ENCODE measurements around the gene OS9.

The OS9 gene

DNA sequence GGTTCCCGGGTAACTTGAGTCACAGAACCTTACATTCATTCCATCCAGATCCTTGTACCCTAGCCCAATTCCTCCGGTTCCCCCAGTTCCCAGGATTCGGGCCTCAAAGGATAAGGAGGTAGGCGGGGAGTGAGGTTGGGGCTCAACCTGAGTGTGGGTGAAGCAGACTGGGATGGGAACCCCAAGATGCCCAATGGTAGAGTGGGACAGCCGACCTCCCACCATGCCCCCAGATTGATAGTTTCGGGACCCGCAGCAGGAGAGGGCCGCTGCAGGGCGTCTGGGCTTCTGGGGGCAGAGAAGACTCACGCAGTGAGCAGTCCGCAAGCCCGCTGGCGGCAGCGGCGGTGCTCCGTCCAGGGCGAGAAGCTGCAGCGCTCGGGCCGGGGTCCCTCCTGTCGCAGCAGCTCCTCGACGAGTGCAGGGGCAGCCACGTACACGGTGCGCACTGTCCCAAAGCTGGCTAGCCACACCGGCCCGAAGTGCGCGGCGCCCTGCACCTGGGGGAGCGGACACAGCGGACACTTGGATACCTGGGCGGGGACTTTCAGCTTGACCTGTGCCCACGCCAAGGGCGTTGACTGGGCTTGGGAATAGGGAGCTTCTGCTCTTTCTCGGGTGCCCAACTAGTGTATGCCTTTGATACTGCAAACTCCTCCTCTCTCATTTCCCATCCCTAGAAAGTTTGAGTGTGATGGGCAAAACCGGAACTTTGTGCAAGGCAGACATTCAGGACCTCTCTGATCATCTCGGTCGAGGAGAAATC lies 71.9 kb downstream of the OS9 start:
- no peak for DNase-seq (ENCODE audit: low spot score)

DNA sequence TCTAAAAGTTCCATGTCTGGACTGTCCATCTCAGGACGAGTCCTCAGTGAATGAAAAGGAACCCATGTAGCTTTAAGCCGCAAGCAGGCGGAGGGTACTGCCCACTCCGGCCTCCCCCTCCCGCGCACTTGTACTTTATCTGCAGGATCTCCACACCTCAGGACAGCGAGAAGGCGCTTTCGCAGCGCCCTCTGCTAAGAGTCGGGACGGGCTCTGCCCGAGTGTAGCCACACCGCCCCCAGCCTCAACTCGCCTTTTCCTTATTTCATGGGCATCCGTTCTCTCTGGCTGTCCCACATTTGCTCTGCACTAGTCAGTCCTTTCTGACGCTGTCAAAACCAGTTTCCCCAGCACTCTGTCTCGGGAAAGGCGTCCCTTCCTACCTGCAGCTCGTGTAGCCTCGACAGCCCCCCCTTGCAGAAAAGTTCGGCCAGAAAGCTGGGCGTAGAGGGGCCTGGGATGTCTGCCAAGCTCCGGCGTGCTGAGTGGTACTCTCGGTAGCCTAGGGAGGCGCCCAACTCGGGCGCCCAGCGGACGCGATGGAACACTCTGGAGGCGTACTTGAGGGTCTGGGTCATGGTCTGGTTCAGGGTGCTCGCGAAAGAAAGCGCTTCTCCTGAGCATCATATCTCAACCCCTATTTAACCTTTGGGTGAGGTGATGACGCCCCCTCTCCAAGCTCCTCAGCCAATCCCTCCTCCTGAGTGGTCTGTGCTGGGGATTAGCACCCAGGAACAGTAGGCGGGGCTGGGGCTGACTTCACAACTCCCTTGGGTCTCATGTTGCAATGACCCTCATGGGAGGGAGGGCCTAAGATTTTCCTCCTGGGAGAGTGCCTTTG lies 72.8 kb downstream of the OS9 start, which contains the start of gene CYP27B1:
TSS of gene CYP27B1 (minus strand) at position 615 of the 841 bp plus-strand sequence. CDS start at position 578, 37 bp downstream.
- DNase-seq (ENCODE audit: low spot score) = no peak

DNA sequence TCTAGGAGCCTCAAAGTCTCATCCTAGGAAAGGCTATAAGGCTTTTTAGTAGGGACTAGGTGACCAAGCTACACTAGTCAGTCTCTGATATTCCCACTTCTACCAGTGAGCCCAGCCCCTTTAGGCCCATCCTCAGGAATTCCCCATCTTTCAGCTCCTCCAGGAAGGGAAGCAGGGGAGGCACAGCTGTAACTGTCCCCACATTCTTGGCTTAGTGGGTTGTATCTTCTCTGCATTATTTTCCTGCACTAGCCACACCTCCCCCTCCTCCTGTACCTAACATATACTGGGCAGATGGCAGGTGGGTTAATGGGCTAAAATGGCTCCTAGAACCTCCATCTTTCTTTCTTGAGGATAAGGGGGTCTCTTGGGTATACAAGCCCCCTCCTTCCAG lies 73.4 kb downstream of the OS9 start:
- DNase-seq (ENCODE audit: low spot score) = no peak

DNA sequence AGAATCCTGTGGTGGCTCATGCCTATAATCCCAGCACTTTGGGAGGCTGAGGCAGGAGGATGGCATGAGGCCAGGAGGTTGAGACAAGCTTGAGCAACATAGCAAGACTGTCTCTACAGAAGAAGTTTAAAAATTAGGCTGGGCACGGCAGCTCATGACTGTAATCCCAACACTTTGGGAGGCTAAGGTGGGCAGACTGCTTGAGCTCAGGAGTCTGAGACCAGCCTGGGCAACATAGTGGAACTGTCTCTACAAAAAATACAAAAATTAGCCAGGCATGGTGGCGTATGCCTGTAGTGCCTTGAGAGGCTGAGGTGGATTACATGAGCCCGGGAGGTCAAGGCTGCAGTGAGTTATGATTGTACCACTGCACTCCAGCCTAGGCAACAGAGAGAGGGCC lies 73.9 kb downstream of the OS9 start:
- no peak for DNase-seq (ENCODE audit: low spot score)

DNA sequence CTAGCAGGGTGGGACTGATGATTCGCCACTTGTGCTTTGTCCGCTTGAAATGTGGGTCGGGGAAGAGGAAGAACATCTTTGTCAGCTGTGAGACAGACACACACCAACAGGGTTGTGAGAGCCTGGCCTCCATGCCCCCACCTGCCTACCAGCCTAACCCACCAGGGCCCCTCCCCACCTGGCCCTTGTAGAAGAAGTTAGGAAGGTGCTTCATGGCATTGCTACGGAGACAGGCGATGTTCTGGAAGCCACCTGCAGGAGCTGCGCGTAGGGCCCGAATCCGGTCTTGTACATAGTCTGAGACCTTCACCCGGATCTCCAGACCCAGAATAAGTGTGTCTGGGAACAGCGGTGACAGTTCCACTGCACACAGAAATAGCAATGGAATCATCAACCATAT lies 75.7 kb downstream of the OS9 start:
- no peak for DNase-seq (ENCODE audit: low spot score)

DNA sequence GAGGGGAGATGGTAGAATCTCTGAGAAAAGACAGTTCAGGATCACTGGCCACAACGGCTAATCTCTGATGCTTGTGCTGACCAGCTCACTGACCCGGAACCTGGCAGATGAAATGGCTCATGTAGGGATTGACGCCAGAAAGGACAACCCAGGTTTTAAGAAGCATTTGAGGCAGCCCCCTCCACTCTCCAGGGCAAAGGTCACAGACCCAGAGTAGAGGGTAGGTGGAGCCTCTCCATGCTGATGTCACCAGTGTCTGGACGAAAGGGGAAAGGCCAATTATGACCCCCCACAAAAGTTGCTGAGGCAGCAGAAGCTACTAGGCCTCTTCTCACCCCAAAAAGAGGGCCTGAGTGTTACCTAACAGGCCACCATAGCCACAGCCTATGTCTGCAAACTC lies 76.8 kb downstream of the OS9 start:
- DNase-seq (ENCODE audit: low spot score) = no peak
